Activated naive CD8-positive, alpha-beta T cell treated with anti-CD3 and anti-CD28 coated beads, Interleukin-2, amount 50 U/mL, for 24 hours (primary cell): ENCODE results near the gene PTOV1.

Experiments used
- ATAC-seq: fragments of 150-1000 bp; cut with Tn5 transposase; one replicate; pipeline ENCODE4 v1.10.0; 2021
- DNase-seq: peaks from one replicate; pipeline ENCODE4 v3.0.0; 2021
- H3K27ac Mint-ChIP-seq: one replicate; pipeline ENCODE4 v1.8.0; 2021; ENCODE audit warnings: mild to moderate bottlenecking, mixed read lengths
- H3K27me3 Mint-ChIP-seq: one replicate; pipeline ENCODE4 v1.8.0; 2021; ENCODE audit warnings: mixed read lengths
- H3K36me3 Mint-ChIP-seq: one replicate; pipeline ENCODE4 v1.8.0; 2021; ENCODE audit warnings: low read depth, mixed read lengths
- H3K4me1 Mint-ChIP-seq: one replicate; pipeline ENCODE4 v1.8.0; 2021; ENCODE audit warnings: mixed read lengths
- H3K4me3 Mint-ChIP-seq: one replicate; pipeline ENCODE4 v1.8.0; 2021; ENCODE audit warnings: mild to moderate bottlenecking, moderate library complexity, mixed read lengths
- H3K9me3 Mint-ChIP-seq: one replicate; pipeline ENCODE4 v1.8.0; 2021; ENCODE audit warnings: mixed read lengths

Gene PTOV1

DNA sequence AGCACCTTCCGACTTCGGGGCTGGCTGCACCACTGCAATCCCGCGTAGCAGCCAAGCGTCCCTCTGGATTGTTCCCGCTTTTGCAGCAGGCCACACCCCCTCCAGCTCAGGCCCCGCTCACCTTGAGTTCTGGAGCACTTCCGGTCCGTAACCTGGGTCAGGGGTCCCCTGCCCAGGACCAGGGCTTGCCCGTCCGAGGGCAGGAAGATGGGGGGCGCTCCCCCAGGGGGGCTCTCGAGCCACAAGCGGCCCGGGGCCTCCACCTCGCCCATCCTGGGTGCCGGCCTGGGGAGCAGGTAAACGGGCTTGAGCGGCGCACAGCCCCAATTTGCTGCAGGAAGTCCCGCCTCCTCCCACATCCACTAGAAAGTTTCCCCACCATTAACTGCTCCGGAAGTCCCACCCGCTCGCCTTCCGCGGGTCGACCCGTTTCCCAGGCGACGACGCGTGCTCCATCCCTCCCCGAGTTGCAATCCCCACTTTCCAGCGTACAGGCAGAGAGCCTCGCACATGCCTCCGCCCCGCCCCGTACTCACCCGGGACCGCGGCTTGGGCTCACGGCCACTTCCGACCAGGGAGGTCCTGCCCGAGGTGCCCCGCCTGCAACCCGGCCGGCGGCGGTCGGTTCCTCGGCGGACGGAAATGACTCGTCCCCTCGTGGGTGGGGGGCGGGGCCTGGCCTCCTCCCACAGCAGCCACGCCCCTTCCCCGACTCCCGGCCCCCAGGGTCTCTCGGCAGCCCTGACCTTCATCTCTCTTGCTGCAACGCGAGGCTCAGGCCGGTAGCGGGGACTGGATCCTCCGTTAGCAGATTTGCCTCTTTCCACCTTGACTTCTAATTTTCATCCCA is 16.2 kb downstream of the PTOV1 start, which contains the start of gene PNKP:
Gene PNKP (minus strand): TSS at position 644 of the 850 bp plus-strand sequence. CDS start 372 bp downstream, at position 272.
- Mint-ChIP-seq H3K4me3 (peak within 1 kb of the TSS; percentile 91), H3K36me3 (peaks cover 23% of the 10 kb centered on the region), H3K9me3 (no peaks in the 10 kb centered on the region), H3K27me3 (no peaks in the 10 kb centered on the region), H3K27ac (peak within 1 kb of the TSS; percentile 96), H3K4me1 (peaks cover 42% of the 10 kb centered on the region)
- peak; percentile 52 for ATAC-seq
- DNase-seq, result peak; percentile 84

DNA sequence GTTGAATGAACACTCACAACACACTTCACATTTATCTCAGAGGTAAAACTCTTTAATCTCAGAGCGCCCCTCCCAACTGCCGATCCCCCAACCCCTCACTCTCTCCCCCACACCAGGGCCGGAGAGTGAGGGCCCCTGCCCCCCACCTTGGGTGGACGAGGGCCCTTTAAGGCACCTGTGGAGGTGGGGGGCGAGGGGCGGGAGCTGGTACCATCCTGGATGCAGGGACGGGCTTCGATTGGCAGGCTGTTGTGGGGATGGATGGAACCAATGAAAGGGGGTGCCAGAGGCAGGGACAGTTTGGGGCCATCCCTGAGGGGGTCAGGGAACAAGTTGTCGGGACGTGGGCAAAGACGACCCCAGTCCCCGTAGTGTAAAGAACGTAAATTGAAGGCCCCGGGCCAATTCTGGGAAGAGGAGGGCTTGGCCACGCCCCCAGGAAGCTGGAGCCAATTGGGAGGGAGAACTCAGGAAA is 18.1 kb downstream of the PTOV1 start:
- ATAC-seq (peak; percentile 2), DNase-seq (no peak)
- Mint-ChIP-seq H3K4me3 (no peak overlapping the region), H3K27ac (no peak overlapping the region), H3K9me3 (no peaks in the 10 kb centered on the region), H3K36me3 (peaks cover 19% of the 10 kb centered on the region), H3K27me3 (no peaks in the 10 kb centered on the region), H3K4me1 (peaks cover 45% of the 10 kb centered on the region)

- peaks cover 45% of the 10 kb centered on the region for H3K4me1 Mint-ChIP-seq
- ATAC-seq (peak; percentile 87), DNase-seq (peak; percentile 89)
- no peak overlapping the region for H3K4me3 Mint-ChIP-seq
- peak overlapping the region; percentile 79 for H3K27ac Mint-ChIP-seq
- peaks cover 13% of the 10 kb centered on the region for H3K36me3 Mint-ChIP-seq
- H3K27me3 Mint-ChIP-seq, result no peaks in the 10 kb centered on the region
- H3K9me3 Mint-ChIP-seq, result no peaks in the 10 kb centered on the region
Observed at GRCh38 chr19:49869484-49870308, 18.7 kb downstream of the PTOV1 start.

GRCh38 chr19:49870309-49870901 is 19.4 kb downstream of the PTOV1 start:
- Mint-ChIP-seq H3K9me3 (no peaks in the 10 kb centered on the region), H3K4me3 (no peak overlapping the region), H3K27me3 (no peaks in the 10 kb centered on the region), H3K36me3 (peaks cover 9% of the 10 kb centered on the region), H3K4me1 (peaks cover 45% of the 10 kb centered on the region), H3K27ac (peak overlapping the region; percentile 79)
- DNase-seq (no peak), ATAC-seq (no peak)

GRCh38 chr19:49871349-49871985 is 20.5 kb downstream of the PTOV1 start:
- no peak overlapping the region for H3K27ac Mint-ChIP-seq
- no peaks in the 10 kb centered on the region for H3K9me3 Mint-ChIP-seq
- no peak for DNase-seq
- no peak for ATAC-seq
- no peak overlapping the region for H3K4me3 Mint-ChIP-seq
- H3K36me3 Mint-ChIP-seq, result peaks cover 4% of the 10 kb centered on the region
- H3K4me1 Mint-ChIP-seq, result peaks cover 40% of the 10 kb centered on the region
- H3K27me3 Mint-ChIP-seq, result no peaks in the 10 kb centered on the region

DNA sequence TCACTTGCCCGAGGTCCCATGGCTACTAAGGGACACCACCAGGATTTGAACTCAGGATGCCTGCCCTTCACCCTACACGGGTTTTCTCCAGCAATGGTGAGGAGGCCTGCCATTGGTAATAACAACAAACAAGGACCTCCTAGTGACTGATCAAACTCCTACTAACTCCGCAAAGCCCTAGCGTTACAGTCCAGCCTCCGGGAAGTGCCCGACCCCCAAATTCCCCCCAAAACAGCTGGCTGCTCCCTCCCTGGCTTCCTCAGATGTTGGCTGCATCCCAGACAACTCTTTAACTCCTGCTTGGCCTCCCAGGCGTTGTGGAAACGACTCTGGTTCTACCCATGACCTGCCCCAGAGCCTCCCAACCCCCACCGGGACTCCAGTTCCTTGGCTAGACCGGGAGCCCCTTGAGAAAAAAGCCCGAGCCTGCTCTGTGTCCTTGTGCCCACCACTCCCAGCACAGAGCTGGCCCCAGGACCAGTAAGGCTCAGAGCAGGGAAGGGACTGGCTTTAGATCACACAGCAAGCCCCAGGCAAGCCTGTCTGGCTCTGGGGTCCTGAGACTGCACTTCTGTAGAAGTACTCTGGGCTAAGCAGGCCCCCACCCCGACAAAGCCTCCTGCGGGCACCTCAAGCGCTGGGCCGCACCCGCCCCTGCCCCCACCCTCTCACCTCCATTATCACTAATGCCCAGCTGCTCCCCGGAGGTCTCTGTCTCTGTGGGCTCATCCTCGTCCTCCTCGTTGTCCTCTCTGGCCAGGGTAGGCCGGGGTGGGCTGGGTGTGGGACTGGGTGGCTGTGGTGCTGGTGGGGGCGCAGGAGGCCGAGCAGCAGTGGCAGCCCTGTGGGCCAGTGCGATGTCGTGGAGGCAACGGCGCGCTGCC is 21.5 kb downstream of the PTOV1 start:
- Mint-ChIP-seq H3K36me3 (peaks cover 2% of the 10 kb centered on the region), H3K27ac (no peak overlapping the region), H3K4me3 (no peak overlapping the region), H3K27me3 (no peaks in the 10 kb centered on the region), H3K9me3 (no peaks in the 10 kb centered on the region), H3K4me1 (peaks cover 34% of the 10 kb centered on the region)
- DNase-seq, result no peak
- ATAC-seq, result no peak

- Mint-ChIP-seq H3K4me1 (peaks cover 30% of the 10 kb centered on the region), H3K9me3 (no peaks in the 10 kb centered on the region), H3K27me3 (no peaks in the 10 kb centered on the region), H3K4me3 (no peak overlapping the region), H3K36me3 (peaks cover 4% of the 10 kb centered on the region), H3K27ac (no peak overlapping the region)
- DNase-seq, result no peak
- ATAC-seq, result no peak
Observed at GRCh38 chr19:49873129-49873521, 22.2 kb downstream of the PTOV1 start.

GRCh38 chr19:49873834-49874233 is 22.9 kb downstream of the PTOV1 start:
- Mint-ChIP-seq H3K27ac (no peak overlapping the region), H3K36me3 (peaks cover 5% of the 10 kb centered on the region), H3K27me3 (no peaks in the 10 kb centered on the region), H3K4me3 (no peak overlapping the region), H3K4me1 (peaks cover 32% of the 10 kb centered on the region), H3K9me3 (no peaks in the 10 kb centered on the region)
- ATAC-seq (no peak), DNase-seq (no peak)

GRCh38 chr19:49874503-49875157 is 23.7 kb downstream of the PTOV1 start:
- Mint-ChIP-seq H3K4me3 (no peak overlapping the region), H3K36me3 (peaks cover 9% of the 10 kb centered on the region)

DNA sequence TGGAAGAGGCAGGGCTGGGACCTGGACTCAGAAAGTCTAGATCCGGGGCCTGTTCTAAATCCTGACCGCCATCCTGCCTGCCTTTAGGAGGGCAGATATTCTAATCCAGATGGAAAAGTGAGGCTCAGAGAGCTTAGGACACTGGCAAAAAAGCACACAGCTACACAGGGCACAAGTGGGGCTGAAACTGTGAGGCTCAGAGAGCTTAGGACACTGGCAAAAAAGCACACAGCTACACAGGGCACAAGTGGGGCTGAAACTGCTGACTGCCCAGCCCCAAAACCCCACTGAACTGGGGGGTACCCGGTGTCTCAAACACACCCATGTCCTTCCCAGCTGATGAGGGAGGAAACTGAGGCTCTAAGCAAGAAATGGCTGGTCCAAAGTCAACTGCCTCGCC is 24.2 kb downstream of the PTOV1 start:
- DNase-seq (no peak), ATAC-seq (no peak)
- Mint-ChIP-seq H3K9me3 (no peaks in the 10 kb centered on the region), H3K36me3 (peaks cover 11% of the 10 kb centered on the region), H3K27me3 (no peaks in the 10 kb centered on the region), H3K27ac (peak overlapping the region; percentile 65), H3K4me3 (no peak overlapping the region), H3K4me1 (peaks cover 37% of the 10 kb centered on the region)

More at GRCh38 chr19:49874503-49875157, 23.7 kb downstream of the PTOV1 start:
- peaks cover 39% of the 10 kb centered on the region for H3K4me1 Mint-ChIP-seq
- H3K27me3 Mint-ChIP-seq, result no peaks in the 10 kb centered on the region
- no peak for DNase-seq
- no peak for ATAC-seq
- H3K9me3 Mint-ChIP-seq, result no peaks in the 10 kb centered on the region
- H3K27ac Mint-ChIP-seq, result peak overlapping the region; percentile 65

- no peaks in the 10 kb centered on the region for H3K27me3 Mint-ChIP-seq
- no peak for ATAC-seq
- H3K36me3 Mint-ChIP-seq, result peaks cover 14% of the 10 kb centered on the region
- H3K9me3 Mint-ChIP-seq, result no peaks in the 10 kb centered on the region
- peak; percentile 70 for DNase-seq
- no peak overlapping the region for H3K27ac Mint-ChIP-seq
- H3K4me3 Mint-ChIP-seq, result no peak overlapping the region
- peaks cover 30% of the 10 kb centered on the region for H3K4me1 Mint-ChIP-seq
Observed at GRCh38 chr19:49875857-49876421, 25.0 kb downstream of the PTOV1 start.

- Mint-ChIP-seq H3K4me1 (peaks cover 30% of the 10 kb centered on the region), H3K27me3 (no peaks in the 10 kb centered on the region), H3K9me3 (no peaks in the 10 kb centered on the region), H3K27ac (no peak overlapping the region), H3K4me3 (no peak overlapping the region), H3K36me3 (peaks cover 14% of the 10 kb centered on the region)
- peak; percentile 97 for DNase-seq
- peak; percentile 50 for ATAC-seq
Observed at GRCh38 chr19:49876422-49877019, 25.6 kb downstream of the PTOV1 start.
